ENCODE results near the gene UBC. TPM values are rescaled to one million over a fixed set of nuclear protein-coding genes. Genes with fewer than 3 reads are reported as not detected.
A peak's percentile ranks its signal among the peaks of the same experiment; 100 is the strongest.

UBC gene
- total and polyA plus RNA-seq, 2 donors (not counting 1 experiment from before 2014, with no cell fraction given) = 953 to 4,477 TPM

- intact Hi-C loops (cut with micrococcal nuclease) = loop anchor here (1.0 to 5.0 kb wide), 5 partner anchors 21 to 471 kb away; partner anchors contain the start of genes AACS and BRI3BP
- Histone ChIP-seq H3K27ac (ENCODE audit: low read length in 2 of 2) (peak within 1 kb of the TSS; percentile 63 to 80), H3K9ac (ENCODE audit: low read length) (peak within 1 kb of the TSS; percentile 78), H2AFZ (ENCODE audit: insufficient read depth, low read depth, low read length, poor library complexity, severe bottlenecking) (peak within 1 kb of the TSS; percentile 98), H3K36me3 (replicated peaks in 1 of 2; ENCODE audit: control extremely low read depth in 1 of 2, control insufficient read depth in 1 of 2, extremely low read depth in 1 of 2, insufficient read depth in 2 of 2, low read length in 1 of 2) (no peaks in the 10 kb centered on the region), H3K4me1 (ENCODE audit: control insufficient read depth in 2 of 2, insufficient read depth in 2 of 2, low read length in 2 of 2) (peaks cover 18 to 31% of the 10 kb centered on the region in 2 donors), H3K4me3 (ENCODE audit: control extremely low read depth in 1 of 5, extremely low read depth in 1 of 5, insufficient read depth in 1 of 5, low read depth in 2 of 5, low read length in 4 of 5) (peak within 1 kb of the TSS; percentile 19 to 78 (median 62)), H3K79me2 (ENCODE audit: control insufficient read depth, insufficient read depth, low read length) (no peaks in the 10 kb centered on the region), H3K4me2 (replicated peaks; ENCODE audit: low read depth, low read length, poor library complexity, severe bottlenecking) (peak within 1 kb of the TSS; percentile 97), H3K27me3 (replicated peaks in 1 of 4; ENCODE audit: control extremely low read depth in 1 of 4, control insufficient read depth in 3 of 4, insufficient read depth in 4 of 4, low read length in 3 of 4) (no peaks in the 10 kb centered on the region), H3K9me3 (ENCODE audit: control extremely low read depth in 1 of 3, control insufficient read depth in 2 of 3, insufficient read depth in 1 of 3, low read length in 2 of 3) (no peaks in the 10 kb centered on the region), H4K20me1 (ENCODE audit: control insufficient read depth, insufficient read depth, low read length, poor library complexity, severe bottlenecking) (no peaks in the 10 kb centered on the region)
- CTCF ChIA-PET = interaction anchor here (0.9 to 1.3 kb wide), 4 partner anchors 34 to 42 kb away, joined by 3 to 5 read pairs (median 4); no protein-coding TSS in a partner anchor
- Mint-ChIP-seq H3K9me3 (ENCODE audit: insufficient read depth) (no peaks in the 10 kb centered on the region), H3K4me1 (peaks cover 42% of the 10 kb centered on the region), H3K4me3 (peak within 1 kb of the TSS; percentile 87), H3K27ac (peak within 1 kb of the TSS; percentile 87), H3K27me3 (no peaks in the 10 kb centered on the region)
- ATAC-seq (ENCODE audit: low read depth) = peak; percentile 89
- WGBS (ENCODE audit: insufficient coverage) = under 1% methylated on average over 89 of the region's 89 CpGs
- POLR2A ChIA-PET = interaction anchor here (0.6 to 1.4 kb wide), 3 partner anchors 20 to 54 kb away, joined by 3 to 5 read pairs (median 3); no protein-coding TSS in a partner anchor
- TF ChIP-seq EZH2 (IDR thresholded peaks at IDR 0.05; ENCODE audit: borderline replicate concordance, insufficient read depth, low read depth, low read length, poor library complexity, severe bottlenecking) (no peak), CTCF (IDR thresholded peaks at IDR 0.05) (no peak)
- DNase-seq = peak; percentile 87
Measured at GRCh38 chr12:124863416-124864325, 50.8 kb downstream of the UBC start, which contains the start of gene SCARB1. TSS of gene SCARB1 (minus strand) at chr12:124863864. CDS start at chr12:124863720, 144 bp downstream.
